IPS-NIHi7 (cell line): ENCODE results near the gene UTY.
"Not testable (repeated sequence)": the region's sequence is repeated elsewhere in the genome, so short reads cannot be mapped to it uniquely, and the experiment has no call there.

ENCODE experiments used
- DNase-seq: peaks from one replicate; pipeline ENCODE4 v3.0.0; 2012; ENCODE audit warnings: mixed read lengths; ENCODE audit errors: extremely low spot score

The UTY gene

GRCh38 chrY:13299411-13299810 lies 180.4 kb downstream of the UTY start:
- no peak for DNase-seq

- DNase-seq, result no peak
Measured at GRCh38 chrY:13296176-13296890, 183.5 kb downstream of the UTY start.

- DNase-seq, result no peak
Measured at GRCh38 chrY:13295026-13295425, 184.8 kb downstream of the UTY start.

- no peak for DNase-seq
Measured at GRCh38 chrY:13291199-13291598, 188.6 kb downstream of the UTY start.

GRCh38 chrY:13282151-13283054 lies 197.4 kb downstream of the UTY start:
- DNase-seq, result not testable (repeated sequence)

- DNase-seq, result no peak
Measured at GRCh38 chrY:13279561-13279960, 200.3 kb downstream of the UTY start.

GRCh38 chrY:13271706-13272105 lies 208.1 kb downstream of the UTY start:
- no peak for DNase-seq

GRCh38 chrY:13253941-13254440 lies 225.8 kb downstream of the UTY start:
- not testable (repeated sequence) for DNase-seq

GRCh38 chrY:13250421-13250820 lies 229.4 kb downstream of the UTY start:
- no peak for DNase-seq

- no peak for DNase-seq
Measured at GRCh38 chrY:13243716-13244115, 236.1 kb downstream of the UTY start.

GRCh38 chrY:13233901-13234300 lies 245.9 kb downstream of the UTY start:
- no peak for DNase-seq

- no peak for DNase-seq
Measured at GRCh38 chrY:13233118-13233517, 246.7 kb downstream of the UTY start.

GRCh38 chrY:13227354-13227953 lies 252.4 kb downstream of the UTY start:
- DNase-seq, result no peak

GRCh38 chrY:13210961-13211646 lies 268.7 kb downstream of the UTY start:
- no peak for DNase-seq

GRCh38 chrY:13205214-13205613 lies 274.6 kb downstream of the UTY start:
- DNase-seq, result no peak
